ENCODE measurements around the gene KCND2. TPM values are rescaled to one million over a fixed set of nuclear protein-coding genes. Genes with fewer than 3 reads are reported as not detected.

Gene KCND2
- total RNA-seq, 2 donors from 2014 or later: not detected

DNA sequence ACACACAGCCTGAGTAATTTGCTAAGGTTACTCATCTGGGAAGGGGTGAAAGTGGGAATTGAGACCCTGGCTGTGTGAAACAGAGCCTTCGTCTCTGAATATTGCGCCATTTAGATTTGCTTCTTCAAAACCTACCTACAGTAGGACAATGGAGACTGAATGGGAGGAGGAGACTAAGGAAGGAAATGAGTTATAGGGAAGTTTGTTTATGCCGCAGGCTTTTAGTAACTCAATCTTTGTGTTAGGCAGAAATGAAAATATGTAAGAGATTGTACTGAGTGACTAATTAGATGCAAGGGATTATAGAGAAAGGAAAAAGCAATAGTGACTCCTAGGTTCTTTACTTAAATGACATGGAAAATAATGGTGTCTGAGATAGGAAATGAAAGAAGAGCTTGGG is 80.2 kb downstream of the KCND2 start:
- H3K27me3 Mint-ChIP-seq: no peaks in the 10 kb centered on the region
- H3K36me3 Mint-ChIP-seq (ENCODE audit: low read depth): no peaks in the 10 kb centered on the region
- H3K4me3 Mint-ChIP-seq: no peak overlapping the region
- H3K4me1 Mint-ChIP-seq: no peaks in the 10 kb centered on the region
- no peak for ATAC-seq (replicated peaks)
- H3K27ac Mint-ChIP-seq: no peak overlapping the region
- peaks cover 8% of the 10 kb centered on the region for H3K9me3 Mint-ChIP-seq

DNA sequence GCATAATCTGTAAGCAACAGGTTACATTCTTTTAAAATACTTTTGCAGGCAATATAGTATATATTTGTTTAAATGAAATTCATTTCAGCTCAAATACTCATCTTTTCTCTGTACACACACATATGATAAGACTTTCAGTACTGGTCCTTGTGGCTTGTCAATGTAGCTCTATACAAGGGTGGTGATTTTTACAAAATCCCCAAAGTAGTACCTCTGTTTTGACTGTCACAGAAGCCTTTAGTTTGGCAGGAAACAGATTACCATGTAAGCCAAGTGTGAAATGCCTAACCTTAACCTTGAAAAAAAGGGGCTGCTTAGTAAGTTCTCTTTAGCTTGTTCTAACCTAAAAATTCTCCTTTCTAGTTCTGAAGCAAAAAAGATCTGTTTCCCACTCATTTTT is 87.9 kb downstream of the KCND2 start:
- Mint-ChIP-seq H3K4me3 (no peak overlapping the region), H3K27me3 (no peaks in the 10 kb centered on the region), H3K4me1 (no peaks in the 10 kb centered on the region), H3K27ac (no peak overlapping the region), H3K9me3 (peaks cover 14% of the 10 kb centered on the region), H3K36me3 (ENCODE audit: low read depth) (no peaks in the 10 kb centered on the region)
- ATAC-seq (replicated peaks): no peak

DNA sequence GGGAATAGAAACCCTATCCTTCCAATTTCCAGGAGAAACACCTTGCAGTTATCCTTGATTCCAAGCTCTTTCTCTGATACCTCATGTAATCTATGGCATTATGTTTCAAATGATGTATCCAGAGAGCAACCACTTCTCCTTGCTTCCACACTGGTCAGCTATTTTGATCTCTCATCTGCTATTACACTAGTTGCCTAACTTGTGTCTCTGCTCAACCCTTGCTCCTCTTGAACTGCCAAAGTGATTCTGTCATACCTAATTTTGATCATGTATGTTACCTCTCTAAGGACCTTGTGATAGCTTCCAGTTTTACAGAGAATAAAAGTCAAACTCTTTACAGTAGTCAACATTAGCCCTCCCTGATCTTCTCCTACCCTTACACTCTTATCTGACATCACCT is 90.4 kb downstream of the KCND2 start:
- Mint-ChIP-seq H3K27ac (no peak overlapping the region), H3K9me3 (peaks cover 14% of the 10 kb centered on the region), H3K4me3 (no peak overlapping the region), H3K4me1 (no peaks in the 10 kb centered on the region), H3K27me3 (no peaks in the 10 kb centered on the region), H3K36me3 (ENCODE audit: low read depth) (no peaks in the 10 kb centered on the region)
- ATAC-seq (replicated peaks): no peak

DNA sequence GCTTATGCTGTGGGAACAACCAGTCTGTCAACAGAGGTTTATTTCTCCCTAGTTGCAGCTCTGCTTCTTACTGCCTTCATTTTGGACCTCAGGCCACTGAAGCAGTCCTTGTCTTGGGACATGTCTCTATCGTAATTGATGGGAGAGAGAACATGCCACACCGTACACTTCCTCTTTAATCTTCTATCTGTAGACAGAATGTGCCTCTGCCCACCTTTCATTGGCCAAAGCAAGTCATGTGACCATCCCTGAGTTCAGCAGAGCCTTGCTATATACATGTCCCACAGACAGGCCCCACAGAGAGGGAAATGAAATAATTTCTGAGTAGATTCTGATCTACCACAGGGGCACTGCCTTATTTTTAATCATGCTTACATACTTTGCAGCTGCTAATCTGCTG is 98.0 kb downstream of the KCND2 start:
- H3K4me3 Mint-ChIP-seq: no peak overlapping the region
- H3K27me3 Mint-ChIP-seq: no peaks in the 10 kb centered on the region
- H3K9me3 Mint-ChIP-seq: peaks cover 13% of the 10 kb centered on the region
- no peaks in the 10 kb centered on the region for H3K36me3 Mint-ChIP-seq (ENCODE audit: low read depth)
- H3K4me1 Mint-ChIP-seq: no peaks in the 10 kb centered on the region
- no peak for ATAC-seq (replicated peaks)
- H3K27ac Mint-ChIP-seq: no peak overlapping the region

DNA sequence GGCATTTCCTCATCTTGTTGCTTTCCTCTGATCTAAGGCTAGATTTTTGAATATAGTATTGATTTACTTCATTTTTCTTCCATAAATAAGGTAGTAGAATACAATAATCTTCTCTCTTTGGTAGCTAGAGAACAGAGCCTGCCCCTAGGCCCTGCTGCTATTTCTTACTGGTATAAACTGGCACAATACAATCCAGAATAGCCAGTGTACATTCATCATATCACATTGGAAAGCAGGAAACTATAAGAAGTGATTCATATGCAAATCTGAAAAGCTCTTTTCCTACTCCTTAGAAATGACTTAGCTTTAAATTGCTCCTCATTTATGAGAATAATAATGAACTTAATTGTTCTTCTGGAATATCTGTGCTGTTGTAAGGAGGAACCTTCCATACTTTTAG is 100.2 kb downstream of the KCND2 start:
- ATAC-seq (replicated peaks): no peak
- no peak overlapping the region for H3K4me3 Mint-ChIP-seq
- no peaks in the 10 kb centered on the region for H3K27me3 Mint-ChIP-seq
- no peak overlapping the region for H3K27ac Mint-ChIP-seq
- peaks cover 13% of the 10 kb centered on the region for H3K9me3 Mint-ChIP-seq
- H3K4me1 Mint-ChIP-seq: no peaks in the 10 kb centered on the region
- H3K36me3 Mint-ChIP-seq (ENCODE audit: low read depth): no peaks in the 10 kb centered on the region

DNA sequence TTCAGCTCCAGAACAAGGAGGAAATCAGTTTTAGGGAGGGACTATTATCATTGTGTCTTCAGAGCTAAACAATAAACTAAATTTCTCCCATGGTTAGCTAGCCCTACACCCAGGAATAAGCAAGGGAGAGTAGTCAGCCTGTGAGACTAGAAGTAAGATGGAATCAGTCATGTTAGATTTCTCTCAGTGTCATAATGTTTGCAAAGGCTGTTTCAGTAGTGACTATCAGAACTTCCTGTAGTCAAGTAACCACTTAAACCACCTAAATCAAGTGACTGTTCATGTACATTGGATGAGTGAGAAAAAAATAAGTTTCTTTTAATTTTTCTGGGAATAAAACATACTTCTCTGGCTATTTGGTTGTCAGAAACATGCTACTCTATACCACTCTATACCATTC is 121.6 kb downstream of the KCND2 start:
- Mint-ChIP-seq H3K4me3 (no peak overlapping the region), H3K36me3 (ENCODE audit: low read depth) (no peaks in the 10 kb centered on the region), H3K27ac (no peak overlapping the region), H3K9me3 (peaks cover 7% of the 10 kb centered on the region), H3K4me1 (no peaks in the 10 kb centered on the region), H3K27me3 (no peaks in the 10 kb centered on the region)
- no peak for ATAC-seq (replicated peaks)

DNA sequence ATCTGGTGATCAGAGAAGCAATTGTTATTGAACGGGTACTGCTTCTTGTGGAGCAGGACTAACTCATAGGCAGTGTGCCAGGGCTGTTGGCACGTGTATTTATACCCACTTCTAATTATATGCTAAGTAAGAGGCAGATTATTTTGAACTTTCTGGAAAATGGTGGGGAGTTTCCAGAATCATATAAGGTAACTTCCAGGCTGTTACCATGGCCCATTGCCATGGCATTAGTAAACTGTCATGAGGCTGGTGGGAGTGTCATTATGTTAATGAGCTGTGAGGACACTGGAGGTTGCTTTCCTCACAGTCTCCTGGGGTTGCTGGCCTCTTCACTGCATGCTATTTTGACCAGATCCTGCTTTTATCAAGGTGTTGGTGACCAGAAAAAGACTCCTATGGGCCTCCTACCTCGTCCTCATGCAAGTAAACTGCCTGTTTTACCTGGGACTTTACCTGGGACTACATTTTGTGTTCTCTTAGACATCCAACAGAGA is 122.6 kb downstream of the KCND2 start:
- no peak for ATAC-seq (replicated peaks)
- Mint-ChIP-seq H3K27me3 (no peaks in the 10 kb centered on the region), H3K4me1 (no peaks in the 10 kb centered on the region), H3K27ac (no peak overlapping the region), H3K4me3 (no peak overlapping the region), H3K9me3 (peaks cover 7% of the 10 kb centered on the region), H3K36me3 (ENCODE audit: low read depth) (no peaks in the 10 kb centered on the region)

DNA sequence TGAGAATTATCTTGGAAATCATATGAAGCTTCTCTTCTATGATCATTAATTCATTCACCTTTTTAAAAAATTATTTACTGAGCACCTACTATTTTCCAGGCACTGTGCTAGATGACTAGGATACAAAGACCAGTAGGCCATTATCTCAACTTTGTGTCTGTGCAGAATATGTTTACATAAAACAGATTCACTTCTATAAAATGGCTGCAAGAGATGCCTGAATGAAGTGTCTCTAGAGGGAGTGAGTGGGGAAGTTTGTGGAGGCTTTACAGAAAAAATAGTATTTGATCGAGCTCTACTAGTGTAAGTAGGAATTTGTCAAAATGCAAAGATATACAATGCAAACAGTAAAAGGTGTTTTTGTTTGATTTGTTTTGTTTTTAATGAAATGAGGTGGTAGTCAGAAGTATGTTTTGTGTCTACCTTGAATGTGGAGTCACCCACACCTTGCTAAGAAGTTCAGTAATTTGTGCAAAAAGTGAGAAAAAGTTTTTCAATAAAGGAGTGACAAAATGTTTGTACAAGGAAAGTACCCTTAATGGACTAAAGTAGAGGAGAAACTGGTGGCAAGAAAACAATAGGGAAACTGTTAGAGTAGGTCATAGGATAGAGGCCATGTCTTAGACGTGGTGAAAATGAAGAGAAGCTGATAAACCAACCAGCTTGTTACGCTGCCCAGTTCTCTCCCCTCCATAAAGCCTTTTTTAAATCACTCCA is 125.5 kb downstream of the KCND2 start:
- Mint-ChIP-seq H3K36me3 (ENCODE audit: low read depth) (no peaks in the 10 kb centered on the region), H3K4me3 (no peak overlapping the region), H3K4me1 (no peaks in the 10 kb centered on the region), H3K27ac (no peak overlapping the region), H3K27me3 (no peaks in the 10 kb centered on the region), H3K9me3 (peaks cover 4% of the 10 kb centered on the region)
- ATAC-seq (replicated peaks): no peak

DNA sequence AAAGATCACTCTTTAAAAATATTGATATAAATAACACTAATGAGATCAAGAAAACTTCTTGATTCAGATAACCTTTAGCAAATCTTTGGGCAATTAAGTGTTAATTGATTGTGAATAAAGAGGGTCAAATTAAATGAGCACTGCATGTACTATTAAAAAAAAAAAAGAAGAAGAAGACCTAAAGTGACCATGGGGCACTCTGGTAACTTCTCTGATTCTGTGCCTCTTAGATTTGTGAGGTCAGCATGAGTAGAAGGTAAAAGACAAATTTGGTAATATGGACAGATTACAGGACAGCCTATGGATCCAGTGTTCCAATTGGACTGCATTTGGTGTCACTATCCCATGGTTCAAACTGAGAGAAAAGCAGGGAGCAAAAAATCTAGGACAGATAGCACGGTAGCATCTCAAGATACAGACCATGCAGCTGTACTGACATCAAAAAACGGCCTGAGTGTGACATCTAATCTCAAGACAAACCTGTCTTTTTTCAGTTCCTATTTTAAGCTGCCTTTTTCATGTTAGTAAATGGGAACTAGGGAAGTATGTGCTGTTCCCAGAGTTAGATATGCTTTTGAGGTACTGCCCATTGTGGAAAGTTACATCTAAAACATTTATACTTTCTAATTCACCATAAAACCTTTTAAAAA is 128.0 kb downstream of the KCND2 start:
- Mint-ChIP-seq H3K4me1 (no peaks in the 10 kb centered on the region), H3K27ac (no peak overlapping the region), H3K9me3 (no peaks in the 10 kb centered on the region)

DNA sequence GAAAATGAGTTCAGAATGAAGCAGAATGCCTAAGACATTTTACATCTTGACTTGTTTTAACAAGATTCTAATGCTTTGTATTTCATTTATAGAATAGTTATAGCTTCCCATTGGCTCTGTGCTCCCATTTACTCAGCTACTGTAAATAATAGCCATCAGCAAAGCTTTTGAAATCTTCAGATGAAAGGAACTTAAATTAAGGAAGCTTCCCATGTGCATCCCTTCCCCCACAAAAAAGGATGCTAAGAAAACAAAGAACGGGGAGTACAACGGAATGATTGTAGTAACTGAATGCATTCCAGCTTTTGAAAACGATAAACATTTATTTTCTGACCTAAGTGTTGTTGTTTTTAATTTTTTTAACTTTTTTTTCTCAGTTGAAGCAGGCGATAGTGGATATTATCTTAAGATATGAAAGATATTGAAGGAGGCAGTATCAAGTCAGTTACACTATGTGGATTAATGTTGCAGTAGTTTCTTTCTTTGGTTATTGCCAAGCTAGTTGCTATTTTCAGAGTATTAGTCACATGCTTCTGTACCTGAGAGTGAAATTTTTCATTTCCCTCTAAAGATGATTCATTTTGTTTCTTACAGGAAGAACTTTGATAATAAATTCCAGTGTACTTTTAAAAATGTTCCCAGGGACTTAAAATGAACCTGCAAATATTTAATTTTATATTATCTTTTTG is 129.2 kb downstream of the KCND2 start:
- no peak for ATAC-seq (replicated peaks)
- Mint-ChIP-seq H3K4me1 (no peaks in the 10 kb centered on the region), H3K27ac (no peak overlapping the region), H3K4me3 (no peak overlapping the region), H3K36me3 (ENCODE audit: low read depth) (no peaks in the 10 kb centered on the region), H3K9me3 (peaks cover 9% of the 10 kb centered on the region), H3K27me3 (no peaks in the 10 kb centered on the region)

More for the DNA sequence above, 128.0 kb downstream of the KCND2 start:
- ATAC-seq (replicated peaks): no peak
- Mint-ChIP-seq H3K36me3 (ENCODE audit: low read depth) (no peaks in the 10 kb centered on the region), H3K27me3 (no peaks in the 10 kb centered on the region), H3K4me3 (no peak overlapping the region)

DNA sequence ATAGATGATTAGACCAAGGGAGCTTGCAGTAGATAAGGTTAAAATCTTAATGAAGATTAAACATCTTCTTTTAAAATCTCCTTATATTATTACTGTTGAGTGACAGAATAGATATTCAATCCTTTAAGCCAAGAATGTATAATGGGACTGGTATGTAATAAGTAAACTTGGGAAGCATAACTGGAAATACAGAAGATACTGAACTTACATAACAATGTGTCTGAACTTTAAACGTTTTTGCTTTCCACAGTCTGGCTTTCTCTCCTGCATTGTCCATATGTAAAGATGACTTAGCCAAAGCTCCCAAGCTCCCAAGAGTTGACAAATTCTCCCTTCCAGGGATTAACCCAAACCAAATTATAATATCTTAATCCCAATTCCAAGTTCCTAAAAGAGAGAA is 129.8 kb downstream of the KCND2 start:
- H3K4me1 Mint-ChIP-seq: no peaks in the 10 kb centered on the region
- H3K27me3 Mint-ChIP-seq: no peaks in the 10 kb centered on the region
- H3K27ac Mint-ChIP-seq: no peak overlapping the region

DNA sequence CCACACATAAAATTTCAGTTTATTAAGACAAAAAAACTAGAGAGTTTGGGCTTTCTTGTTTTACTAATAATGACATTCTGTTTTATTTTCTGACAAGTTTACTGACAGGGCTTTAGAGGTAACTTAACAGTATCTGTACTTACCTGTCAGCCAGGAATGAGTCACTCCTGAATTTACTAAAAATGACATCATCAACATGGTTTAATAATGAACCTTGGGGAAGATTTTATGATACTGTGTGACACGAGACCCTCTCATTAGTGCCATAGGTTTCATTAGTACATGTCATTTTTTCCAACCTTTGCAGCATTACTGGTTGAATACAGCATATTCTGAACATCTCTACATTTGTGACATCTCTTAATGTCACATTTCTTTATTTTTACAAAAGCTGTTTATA is 131.1 kb downstream of the KCND2 start:
- no peaks in the 10 kb centered on the region for H3K4me1 Mint-ChIP-seq
- peaks cover 14% of the 10 kb centered on the region for H3K9me3 Mint-ChIP-seq
- no peak overlapping the region for H3K4me3 Mint-ChIP-seq
- H3K27me3 Mint-ChIP-seq: no peaks in the 10 kb centered on the region
- H3K27ac Mint-ChIP-seq: no peak overlapping the region
- ATAC-seq (replicated peaks): no peak
- no peaks in the 10 kb centered on the region for H3K36me3 Mint-ChIP-seq (ENCODE audit: low read depth)

More for the DNA sequence above, 129.8 kb downstream of the KCND2 start:
- no peak for ATAC-seq (replicated peaks)
- H3K4me3 Mint-ChIP-seq: no peak overlapping the region
- H3K9me3 Mint-ChIP-seq: peaks cover 9% of the 10 kb centered on the region
- H3K36me3 Mint-ChIP-seq (ENCODE audit: low read depth): no peaks in the 10 kb centered on the region

DNA sequence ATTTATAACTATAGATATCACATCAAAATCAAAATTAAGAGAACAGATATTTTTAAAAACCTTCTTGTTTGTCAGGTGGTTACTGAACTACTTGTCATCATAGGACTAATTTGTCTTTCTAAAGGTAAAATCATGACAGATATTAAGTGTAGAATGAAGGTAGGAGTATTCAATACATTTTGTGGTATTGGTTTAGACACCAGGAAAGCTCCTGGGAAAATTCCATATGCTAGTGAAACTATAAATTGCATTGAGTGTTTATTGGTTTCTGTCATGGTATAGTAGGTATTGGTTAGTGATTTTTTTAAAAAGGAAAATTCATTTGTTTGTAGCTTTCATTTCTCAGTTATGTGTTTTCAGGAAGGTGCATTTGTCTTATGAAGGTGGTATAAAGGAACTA is 132.7 kb downstream of the KCND2 start:
- Mint-ChIP-seq H3K9me3 (peaks cover 14% of the 10 kb centered on the region), H3K27ac (no peak overlapping the region), H3K27me3 (no peaks in the 10 kb centered on the region), H3K4me1 (no peaks in the 10 kb centered on the region), H3K36me3 (ENCODE audit: low read depth) (no peaks in the 10 kb centered on the region), H3K4me3 (no peak overlapping the region)
- no peak for ATAC-seq (replicated peaks)

DNA sequence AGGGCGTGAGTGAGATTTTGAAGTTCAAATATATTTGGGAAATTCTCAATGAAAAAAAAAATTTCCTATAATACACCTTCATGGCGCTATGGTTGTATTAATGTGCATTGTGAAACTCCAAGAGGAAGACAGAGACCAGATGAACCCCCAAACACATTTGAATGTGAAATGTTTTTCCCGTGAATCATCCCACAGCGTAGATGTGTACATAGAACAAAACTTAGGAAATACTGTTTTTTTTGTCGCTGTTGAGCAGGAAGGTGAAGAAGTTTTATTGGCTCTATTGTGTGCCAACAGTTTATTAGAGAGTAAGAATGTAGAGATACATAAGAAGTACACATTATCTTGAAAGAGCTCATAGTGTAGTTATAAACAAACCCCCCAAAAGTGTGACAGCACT is 134.0 kb downstream of the KCND2 start:
- ATAC-seq (replicated peaks): no peak
- no peak overlapping the region for H3K27ac Mint-ChIP-seq
- no peaks in the 10 kb centered on the region for H3K4me1 Mint-ChIP-seq
- H3K36me3 Mint-ChIP-seq (ENCODE audit: low read depth): no peaks in the 10 kb centered on the region
- no peaks in the 10 kb centered on the region for H3K27me3 Mint-ChIP-seq
- peaks cover 14% of the 10 kb centered on the region for H3K9me3 Mint-ChIP-seq
- H3K4me3 Mint-ChIP-seq: no peak overlapping the region
